ENCODE measurements around the gene PDE1C.

PDE1C gene

DNA sequence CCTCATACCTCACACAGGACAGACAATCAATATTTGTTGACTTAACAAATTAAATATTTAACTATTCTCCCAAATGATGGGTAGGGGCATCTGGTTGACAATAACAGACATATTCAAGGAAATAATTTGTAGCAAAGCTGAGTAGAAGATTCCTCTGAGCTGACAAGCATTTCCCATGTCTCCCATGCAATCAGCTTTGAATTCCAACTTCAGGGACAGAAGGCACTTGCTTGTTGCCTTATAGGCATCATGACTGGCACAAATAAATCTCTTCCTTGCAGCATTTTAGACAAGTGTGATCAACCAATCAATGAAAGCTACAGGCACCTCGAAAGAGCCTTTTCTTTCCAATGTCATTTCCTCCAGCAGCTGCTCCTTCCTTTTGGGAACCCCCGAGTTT is 146.0 kb downstream of the PDE1C start:
- TF ChIP-seq, protein P1, sequence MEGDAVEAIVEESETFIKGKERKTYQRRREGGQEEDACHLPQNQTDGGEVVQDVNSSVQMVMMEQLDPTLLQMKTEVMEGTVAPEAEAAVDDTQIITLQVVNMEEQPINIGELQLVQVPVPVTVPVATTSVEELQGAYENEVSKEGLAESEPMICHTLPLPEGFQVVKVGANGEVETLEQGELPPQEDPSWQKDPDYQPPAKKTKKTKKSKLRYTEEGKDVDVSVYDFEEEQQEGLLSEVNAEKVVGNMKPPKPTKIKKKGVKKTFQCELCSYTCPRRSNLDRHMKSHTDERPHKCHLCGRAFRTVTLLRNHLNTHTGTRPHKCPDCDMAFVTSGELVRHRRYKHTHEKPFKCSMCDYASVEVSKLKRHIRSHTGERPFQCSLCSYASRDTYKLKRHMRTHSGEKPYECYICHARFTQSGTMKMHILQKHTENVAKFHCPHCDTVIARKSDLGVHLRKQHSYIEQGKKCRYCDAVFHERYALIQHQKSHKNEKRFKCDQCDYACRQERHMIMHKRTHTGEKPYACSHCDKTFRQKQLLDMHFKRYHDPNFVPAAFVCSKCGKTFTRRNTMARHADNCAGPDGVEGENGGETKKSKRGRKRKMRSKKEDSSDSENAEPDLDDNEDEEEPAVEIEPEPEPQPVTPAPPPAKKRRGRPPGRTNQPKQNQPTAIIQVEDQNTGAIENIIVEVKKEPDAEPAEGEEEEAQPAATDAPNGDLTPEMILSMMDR (IDR thresholded peaks at IDR 0.05; ENCODE audit: low read depth, low read length), result no peak
- TF ChIP-seq, protein P2, sequence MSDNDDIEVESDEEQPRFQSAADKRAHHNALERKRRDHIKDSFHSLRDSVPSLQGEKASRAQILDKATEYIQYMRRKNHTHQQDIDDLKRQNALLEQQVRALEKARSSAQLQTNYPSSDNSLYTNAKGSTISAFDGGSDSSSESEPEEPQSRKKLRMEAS (IDR thresholded peaks at IDR 0.05; ENCODE audit: low read depth, low read length), result no peak
- TF ChIP-seq MYC (IDR thresholded peaks at IDR 0.05; ENCODE audit: low read depth, low read length) (no peak), POLR2A (IDR thresholded peaks at IDR 0.05; ENCODE audit: extremely low read depth, insufficient read length) (no peak)
- DNase-seq (ENCODE audit: low read depth), result no peak
- no peak overlapping the region for H3K4me3 ChIP-seq (ENCODE audit: low read depth, low read length)

DNA sequence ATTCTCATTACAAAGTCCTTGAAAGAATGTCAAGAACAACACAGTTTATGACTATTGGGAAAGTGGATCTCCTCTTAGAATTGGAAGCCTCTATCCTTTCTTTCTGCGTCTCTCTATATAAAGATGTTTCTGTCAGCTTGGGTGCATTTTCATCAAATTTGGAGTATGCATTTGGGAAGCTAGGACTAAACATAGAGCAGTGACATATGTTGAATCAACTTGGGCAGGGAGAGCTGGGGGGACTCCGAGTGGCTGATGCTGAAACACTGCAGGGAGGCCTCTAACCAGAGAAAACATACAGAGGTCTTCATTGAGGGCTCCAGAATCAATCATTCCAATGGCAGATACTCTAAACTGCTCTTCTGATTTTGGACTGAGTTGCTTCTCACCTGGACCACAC is 147.4 kb downstream of the PDE1C start:
- H3K4me3 ChIP-seq (ENCODE audit: low read depth, low read length), result no peak overlapping the region
- TF ChIP-seq MYC (IDR thresholded peaks at IDR 0.05; ENCODE audit: low read depth, low read length) (no peak), POLR2A (IDR thresholded peaks at IDR 0.05; ENCODE audit: extremely low read depth, insufficient read length) (no peak)
- TF ChIP-seq, protein P2 (IDR thresholded peaks at IDR 0.05; ENCODE audit: low read depth, low read length), result no peak
- TF ChIP-seq, protein P1 (IDR thresholded peaks at IDR 0.05; ENCODE audit: low read depth, low read length), result no peak
- no peak for DNase-seq (ENCODE audit: low read depth)

DNA sequence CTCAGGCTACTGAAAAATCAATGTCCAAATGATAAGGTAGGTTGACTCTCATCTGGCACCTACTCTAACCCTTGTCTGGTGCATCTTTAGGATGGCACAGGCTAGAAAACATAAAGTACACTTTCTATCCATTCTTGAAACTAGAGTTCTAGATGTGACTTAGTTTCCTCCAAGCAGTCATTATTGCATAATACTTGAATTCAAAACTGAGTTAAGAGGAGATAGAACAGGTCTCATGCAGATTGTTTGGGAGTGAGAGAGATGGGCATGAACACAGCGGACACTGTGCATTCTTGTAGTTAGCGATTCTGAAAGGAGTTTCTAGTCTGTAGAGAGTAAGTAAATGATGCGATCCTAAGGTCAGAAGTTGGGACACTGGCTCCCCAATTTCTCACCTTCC is 149.2 kb downstream of the PDE1C start:
- TF ChIP-seq MYC (IDR thresholded peaks at IDR 0.05; ENCODE audit: low read depth, low read length), result no peak
- TF ChIP-seq, protein P2 (IDR thresholded peaks at IDR 0.05; ENCODE audit: low read depth, low read length), result no peak
- TF ChIP-seq POLR2A (IDR thresholded peaks at IDR 0.05; ENCODE audit: extremely low read depth, insufficient read length), result no peak
- TF ChIP-seq, protein P1 (IDR thresholded peaks at IDR 0.05; ENCODE audit: low read depth, low read length), result no peak
- DNase-seq (ENCODE audit: low read depth), result no peak
- H3K4me3 ChIP-seq (ENCODE audit: low read depth, low read length), result no peak overlapping the region

DNA sequence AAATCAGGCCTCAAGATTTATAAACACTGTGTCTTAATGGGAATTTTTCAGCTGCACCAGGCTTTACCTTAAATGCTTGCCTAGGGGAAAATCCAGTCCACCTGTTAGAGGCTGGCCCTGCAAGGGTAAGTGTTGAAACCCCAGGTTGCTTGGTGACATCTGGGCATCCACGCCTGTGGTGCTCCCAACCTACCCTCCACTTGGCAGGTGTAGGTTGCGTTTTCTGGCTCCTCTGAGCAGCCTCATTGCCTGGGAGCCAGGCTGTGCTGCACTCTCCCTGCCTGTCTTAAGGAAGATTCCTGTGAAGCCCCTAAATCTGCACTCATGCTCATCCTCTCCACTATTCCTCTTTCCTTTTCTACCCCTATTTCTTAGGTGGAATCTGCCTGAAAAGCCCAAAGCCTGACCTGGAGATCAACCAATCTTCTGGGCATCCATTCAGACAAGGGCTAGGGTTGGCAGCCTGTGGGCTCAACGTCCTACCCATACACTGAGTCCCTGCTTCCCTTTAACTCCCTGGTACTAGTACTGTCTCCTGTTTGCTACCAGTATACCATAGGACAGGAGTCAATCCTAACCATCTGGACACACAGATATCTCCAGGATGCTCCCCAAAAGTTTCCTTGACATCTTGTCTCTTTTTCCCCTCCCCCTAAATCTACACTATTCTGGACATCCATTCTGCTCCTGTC is 150.4 kb downstream of the PDE1C start:
- H3K4me3 ChIP-seq (ENCODE audit: low read depth, low read length), result no peak overlapping the region
- DNase-seq (ENCODE audit: low read depth), result no peak
- no peak for TF ChIP-seq POLR2A (IDR thresholded peaks at IDR 0.05; ENCODE audit: extremely low read depth, insufficient read length)

DNA sequence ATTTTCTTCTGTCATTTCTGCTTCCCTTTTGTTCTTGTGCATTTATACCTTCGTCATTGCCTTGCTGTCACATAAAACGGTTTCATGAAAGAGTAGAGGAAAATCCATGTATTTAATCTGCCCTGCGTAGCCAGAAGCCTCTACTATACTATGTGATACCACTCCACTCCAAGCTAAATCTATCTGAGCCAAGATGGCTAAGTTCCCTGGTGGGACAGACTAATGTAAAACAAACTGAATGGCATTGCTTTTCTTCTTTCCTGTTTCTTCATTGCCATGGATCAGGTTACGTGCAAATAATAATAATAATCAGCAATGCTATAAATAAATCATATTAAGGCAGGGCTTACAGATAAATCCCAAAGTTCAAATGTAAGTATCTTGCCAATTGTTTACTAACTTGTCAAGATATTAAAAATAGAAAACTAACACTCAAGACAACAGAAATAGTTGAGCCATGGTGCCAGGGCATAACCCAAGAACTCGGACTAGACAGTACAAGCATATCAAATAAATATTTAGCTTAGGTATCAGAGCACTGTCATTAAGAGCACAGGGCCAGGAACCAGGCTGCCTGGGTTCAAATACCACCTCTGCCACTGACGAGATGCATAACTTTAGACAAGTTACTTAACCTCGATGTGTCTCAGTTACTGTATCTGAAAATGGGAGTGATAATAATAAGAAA is 151.4 kb downstream of the PDE1C start:
- DNase-seq (ENCODE audit: low read depth), result no peak
- TF ChIP-seq, protein P2 (IDR thresholded peaks at IDR 0.05; ENCODE audit: low read depth, low read length), result no peak
- TF ChIP-seq MYC (IDR thresholded peaks at IDR 0.05; ENCODE audit: low read depth, low read length), result no peak
- TF ChIP-seq, protein P1 (IDR thresholded peaks at IDR 0.05; ENCODE audit: low read depth, low read length), result no peak
- TF ChIP-seq POLR2A (IDR thresholded peaks at IDR 0.05; ENCODE audit: extremely low read depth, insufficient read length), result no peak
- no peak overlapping the region for H3K4me3 ChIP-seq (ENCODE audit: low read depth, low read length)

DNA sequence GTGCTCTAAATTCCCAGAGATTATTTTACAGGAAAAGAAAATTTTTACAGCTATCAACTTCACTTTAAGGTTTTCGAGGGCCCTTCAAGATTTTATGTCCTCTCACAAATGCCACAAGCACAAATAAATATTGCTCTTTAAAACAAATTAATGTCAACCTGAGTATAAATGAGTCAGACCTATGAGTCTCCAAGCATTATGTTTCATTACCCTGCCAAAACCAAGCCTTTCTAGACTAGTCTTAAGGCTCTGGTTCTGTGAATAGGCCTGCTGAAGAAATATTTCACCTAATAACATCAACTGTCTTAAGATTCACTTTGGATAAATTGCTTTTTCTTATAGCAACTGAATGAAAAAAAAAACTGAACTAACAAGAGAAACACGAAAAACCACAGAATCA is 153.0 kb downstream of the PDE1C start:
- no peak overlapping the region for H3K4me3 ChIP-seq (ENCODE audit: low read depth, low read length)
- no peak for TF ChIP-seq POLR2A (IDR thresholded peaks at IDR 0.05; ENCODE audit: extremely low read depth, insufficient read length)
- TF ChIP-seq MYC (IDR thresholded peaks at IDR 0.05; ENCODE audit: low read depth, low read length), result no peak
- TF ChIP-seq, protein P2 (IDR thresholded peaks at IDR 0.05; ENCODE audit: low read depth, low read length), result no peak
- TF ChIP-seq, protein P1 (IDR thresholded peaks at IDR 0.05; ENCODE audit: low read depth, low read length), result no peak
- no peak for DNase-seq (ENCODE audit: low read depth)

Measured in NB4 (cell line).